HepG2 (cell line): ENCODE data around the gene ACKR4. TPM values are rescaled to one million over a fixed set of nuclear protein-coding genes. Genes with fewer than 3 reads are reported as not detected.

Experiments
- ATAC-seq: fragments of 200-7000 bp; cut with Tn5 transposase; 3 replicates; pipeline ENCODE4 v1.9.1; 2020; ENCODE audit warnings: mild to moderate bottlenecking, moderate library complexity
- BruUV-seq: library from RNA; stranded (reverse); fragments of 400-500 nt; replicated peaks from 2 replicates; lab custom pipeline; 2021; lab: Mats Ljungman, UMichigan
- CTCF ChIA-PET: fragments of 300-600 bp; formaldehyde crosslinking; extraction: SDS; loops from one replicate; lab custom pipeline; 2021; ENCODE audit warnings: low total read pairs, inconsistent platforms, low intra/inter-chr PET ratio; lab: Yijun Ruan, JAX
- POLR2A ChIA-PET: fragments of 350-600 bp; sonication (Branson Sonifier 250); formaldehyde crosslinking; loops from one replicate; lab custom pipeline; 2020; ENCODE audit warnings: antibody characterized with exemption, inconsistent platforms; lab: Yijun Ruan, JAX
- DNase-seq: peaks from one replicate; pipeline ENCODE4 v3.0.0-alpha.2; 2015; ENCODE audit warnings: low spot score
- FAIRE-seq: peaks from 3 replicates; lab custom pipeline; 2011; peaks lifted over from hg19 to GRCh38; lab: Jason Lieb, UNC
- H2AFZ ChIP-seq: one replicate; pipeline ENCODE4 v1.6.1; 2011; ENCODE audit warnings: low read length, inconsistent platforms
- H3K27ac ChIP-seq: fragments of 300-600 bp; 3 replicates; pipeline ENCODE4 v1.8.0; 2011; ENCODE audit warnings: mixed run types, mild to moderate bottlenecking, mixed read lengths, low read length, inconsistent platforms; ENCODE audit not compliant: insufficient read depth; ENCODE audit errors: extremely low read length
- H3K27me3 ChIP-seq, 2 experiments: fragments of 200-600 bp in 1 of 2; 2 replicates in 1 of 2; 3 replicates in 1 of 2; pipeline versions ENCODE4 v1.6.0 to v1.8.0; 2011; ENCODE audit warnings: low read length in 2 of 2, mild to moderate bottlenecking in 2 of 2, moderate library complexity in 2 of 2, inconsistent platforms in 1 of 2; ENCODE audit not compliant: insufficient read depth in 2 of 2, control insufficient read depth in 1 of 2
- H3K36me3 ChIP-seq, 2 experiments: fragments of 200-600 bp in 1 of 2; replicated peaks in 1 of 2; 2 replicates in 1 of 2; 3 replicates in 1 of 2; pipeline versions ENCODE4 v1.5.1 to v1.8.0; 2011; ENCODE audit warnings: low read length in 2 of 2, inconsistent platforms in 1 of 2; ENCODE audit not compliant: insufficient read depth in 2 of 2, control insufficient read depth in 1 of 2
- H3K4me1 ChIP-seq: 2 replicates; pipeline ENCODE4 v1.5.1; 2012; ENCODE audit warnings: low read length, inconsistent platforms; ENCODE audit not compliant: insufficient read depth
- H3K4me2 ChIP-seq: 2 replicates; pipeline ENCODE4 v1.6.0; 2011; ENCODE audit warnings: low read depth, low read length, inconsistent platforms
- H3K4me3 ChIP-seq, 3 experiments: fragments of 200-600 bp in 1 of 3; sonication (generic), shearing (Covaris generic) in 1 of 3; replicated peaks in 1 of 3; 2 replicates each; pipeline ENCODE4 v1.5.1; 2011 to 2016; ENCODE audit warnings: low read length in 3 of 3, inconsistent platforms in 2 of 3, low read depth in 2 of 3, mild to moderate bottlenecking in 2 of 3, control low read depth in 1 of 3, mixed read lengths in 1 of 3; ENCODE audit not compliant: insufficient read depth in 1 of 3
- H3K79me2 ChIP-seq: one replicate; pipeline ENCODE4 v1.6.1; 2011; ENCODE audit warnings: low read length, inconsistent platforms; ENCODE audit not compliant: insufficient read depth
- H3K9ac ChIP-seq: 2 replicates; pipeline ENCODE4 v1.6.0; 2011; ENCODE audit warnings: mild to moderate bottlenecking, low read depth, low read length, inconsistent platforms; ENCODE audit not compliant: insufficient read depth
- H3K9me3 ChIP-seq: 2 replicates; pipeline ENCODE4 v1.5.1; 2012; ENCODE audit warnings: mild to moderate bottlenecking, low read length
- H4K20me1 ChIP-seq: 2 replicates; pipeline ENCODE4 v1.6.0; 2011; ENCODE audit warnings: inconsistent platforms, mild to moderate bottlenecking, low read length, moderate library complexity; ENCODE audit not compliant: insufficient read depth
- ATM ChIP-seq: fragments of 450-650 bp; IDR thresholded peaks from 2 replicates; pipeline ENCODE4 v1.7.1; 2017; ENCODE audit warnings: mild to moderate bottlenecking, borderline replicate concordance
- EED ChIP-seq: sonication (generic); formaldehyde crosslinking; IDR thresholded peaks from 2 replicates; pipeline ENCODE4 v1.5.0; 2020; ENCODE audit warnings: mild to moderate bottlenecking, missing genetic modification reagents
- GABPA ChIP-seq, 2 experiments: IDR thresholded peaks; 2 replicates each; pipeline ENCODE4 v1.6.1; 2011 to 2016; ENCODE audit warnings: low read depth in 2 of 2, low read length in 1 of 2, missing biosample characterization in 1 of 2, missing genetic modification characterization in 1 of 2
- HES4 ChIP-seq: sonication (generic); formaldehyde crosslinking; IDR thresholded peaks from 2 replicates; pipeline ENCODE4 v1.9.0; 2021; ENCODE audit warnings: mild to moderate bottlenecking, missing genetic modification reagents, borderline replicate concordance
- TAF15 ChIP-seq: fragments of 200-400 bp; formaldehyde crosslinking; IDR thresholded peaks from one replicate; pipeline ENCODE4 v1.6.1; 2018; ENCODE audit warnings: mild to moderate bottlenecking, low read depth, low read length; ENCODE audit not compliant: poor library complexity, severe bottlenecking
- ZNF180 ChIP-seq: sonication (generic); formaldehyde crosslinking; IDR thresholded peaks from 2 replicates; pipeline ENCODE4 v1.4.0; 2020; ENCODE audit warnings: low read depth, missing genetic modification reagents, borderline replicate concordance
- ZNF253 ChIP-seq: sonication (generic); formaldehyde crosslinking; IDR thresholded peaks from 2 replicates; pipeline ENCODE4 v1.8.0; 2022; ENCODE audit warnings: mild to moderate bottlenecking, missing genetic modification reagents, borderline replicate concordance
- ZNF260 ChIP-seq: sonication (generic); formaldehyde crosslinking; IDR thresholded peaks from 2 replicates; pipeline ENCODE4 v1.4.0; 2020; ENCODE audit warnings: missing genetic modification reagents, low read depth, mild to moderate bottlenecking, borderline replicate concordance
- ZNF468 ChIP-seq: sonication (generic); formaldehyde crosslinking; IDR thresholded peaks from 2 replicates; pipeline ENCODE4 v1.8.0; 2022; ENCODE audit warnings: mild to moderate bottlenecking, moderate library complexity, missing genetic modification reagents
- ZNF605 ChIP-seq: sonication (generic); formaldehyde crosslinking; IDR thresholded peaks from 2 replicates; pipeline ENCODE4 v1.8.0; 2022; ENCODE audit warnings: mild to moderate bottlenecking, missing genetic modification reagents
- ZNF670 ChIP-seq: sonication (generic); formaldehyde crosslinking; IDR thresholded peaks from 2 replicates; pipeline ENCODE4 v1.8.0; 2022; ENCODE audit warnings: mild to moderate bottlenecking, missing genetic modification reagents, borderline replicate concordance
- ZNF737 ChIP-seq: sonication (generic); formaldehyde crosslinking; IDR thresholded peaks from 2 replicates; pipeline ENCODE4 v1.5.0; 2020; ENCODE audit warnings: missing genetic modification reagents, mild to moderate bottlenecking, borderline replicate concordance
- WGBS: methylation state at CpG from one replicate; pipeline ENCODE4 v1.1.6; 2017; ENCODE audit warnings: low lambda C conversion rate; 5-methylcytosine and 5-hydroxymethylcytosine counted together
- in situ Hi-C: cut with HindIII; loops from 2 replicates; pipeline ENCODE4 v1.10.0; 2017; ENCODE audit warnings: low pct_unique_long_range_greater_than_20kb; ENCODE audit not compliant: extremely low pct_ligation_motif_present
- intact Hi-C: fragments of 100-400 bp; cut with micrococcal nuclease; formaldehyde crosslinking; loops from one replicate; pipeline ENCODE4 v1.10.0; 2022; ENCODE audit not compliant: unreplicated experiment
- polyA plus RNA-seq, 8 experiments: library from polyadenylated mRNA; depleted of rRNA in 3 of 8; stranded (reverse) in 7 of 8; unstranded in 1 of 8; fragments of >200 nt; fragmentation: Illumina TruSeq in 4 of 8; extraction: Trizol in 4 of 8; gene quantifications; 2 replicates each; pipeline versions ENCODE4 v1.2.1 to v1.2.3, GENCODE V29; 2011 to 2016; ENCODE audit warnings: low read depth in 4 of 8, missing spikeins in 1 of 8, mixed read lengths in 1 of 8; ENCODE audit not compliant: insufficient read depth in 1 of 8
- total RNA-seq, 5 experiments: library from RNA; depleted of rRNA; stranded (reverse); fragments of >200 nt; fragmentation: Illumina TruSeq; extraction: Trizol; gene quantifications; 2 replicates each; pipeline ENCODE4 v1.2.3, GENCODE V29; 2016; ENCODE audit warnings: low read depth in 1 of 5
- TF ChIP-seq, protein P1 (sequence below): sonication (generic); formaldehyde crosslinking; IDR thresholded peaks from 2 replicates; pipeline ENCODE4 v1.5.0; 2020; ENCODE audit warnings: mild to moderate bottlenecking, low read depth, missing genetic modification reagents, borderline replicate concordance

The ACKR4 gene
- total and polyA plus RNA-seq, 2 of the 13 experiments (the other 11 are each of a cell fraction or from before 2014, with no cell fraction given): 0.16 TPM; not detected in 1

- no peak overlapping the region for H3K4me2 ChIP-seq
- H3K27me3 ChIP-seq: no peaks in the 10 kb centered on the region
- no peaks in the 10 kb centered on the region for H3K79me2 ChIP-seq
- H3K27ac ChIP-seq: no peak overlapping the region
- FAIRE-seq: no peak
- no TSS peak for BruUV-seq
- no peak for DNase-seq
- in situ Hi-C loops: no loop called here
- ChIA-PET POLR2A (no interaction called here), CTCF (no interaction called here)
- H4K20me1 ChIP-seq: no peaks in the 10 kb centered on the region; the same call in 1 of the 2 replicates
- intact Hi-C loops: no loop called here
- TF ChIP-seq, protein P1, sequence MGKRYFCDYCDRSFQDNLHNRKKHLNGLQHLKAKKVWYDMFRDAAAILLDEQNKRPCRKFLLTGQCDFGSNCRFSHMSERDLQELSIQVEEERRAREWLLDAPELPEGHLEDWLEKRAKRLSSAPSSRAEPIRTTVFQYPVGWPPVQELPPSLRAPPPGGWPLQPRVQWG (CRISPR knock-in tag): no peak
- TF ChIP-seq ZNF253 (CRISPR knock-in tag): no peak
- TF ChIP-seq GABPA (IDR thresholded peaks at IDR 0.05; ENCODE audit: low read depth, low read length): no peak
- TF ChIP-seq GABPA (CRISPR knock-in tag; IDR thresholded peaks at IDR 0.05; ENCODE audit: low read depth): no peak
- TF ChIP-seq ZNF605: no peak
- TF ChIP-seq TAF15: no peak
- no peak for TF ChIP-seq ZNF180 (CRISPR knock-in tag)
- TF ChIP-seq ATM: no peak
- TF ChIP-seq ZNF670 (CRISPR knock-in tag): no peak
- no peak for TF ChIP-seq ZNF260 (CRISPR knock-in tag)
- TF ChIP-seq EED (CRISPR knock-in tag): no peak
- TF ChIP-seq ZNF468 (CRISPR knock-in tag): no peak
- no peak for TF ChIP-seq ZNF737
- no peak for TF ChIP-seq HES4 (CRISPR knock-in tag)
- 100% methylated on average over 1 of the region's 1 CpG for WGBS
- H3K9ac ChIP-seq: no peak overlapping the region
- H3K36me3 ChIP-seq: 0 out of 5 replicates have a peak, but pooled peaks cover 0 to 5% of the 10 kb centered on the region in 2 experiments
- no peak overlapping the region for H3K4me3 ChIP-seq
- H3K9me3 ChIP-seq: no peaks in the 10 kb centered on the region
- no peak for ATAC-seq
- H3K4me1 ChIP-seq: peaks cover 6% of the 10 kb centered on the region; the same call in 1 of the 2 replicates
- no peak overlapping the region for H2AFZ ChIP-seq
Measured at GRCh38 chr3:132645058-132645457, 48.0 kb downstream of the ACKR4 start.
